Stimulated activated naive CD8-positive, alpha-beta T cell treated with anti-CD3 and anti-CD28 coated beads, Interleukin-15, amount 100 ng/mL, for 72 hours (primary cell): ENCODE results near the gene AJM1.
"Not testable (repeated sequence)": the region's sequence is repeated elsewhere in the genome, so short reads cannot be mapped to it uniquely, and the experiment has no call there.

Experiments
- ATAC-seq: fragments of 150-1000 bp; cut with Tn5 transposase; 2 replicates; pipeline ENCODE4 v1.10.0; 2021; ENCODE audit warnings: mild to moderate bottlenecking, moderate library complexity
- DNase-seq, 2 donors: peaks; one replicate each; pipeline ENCODE4 v3.0.0; 2021 to 2022
- H3K27ac Mint-ChIP-seq, 2 donors: one replicate each; pipeline ENCODE4 v1.8.0; 2022; ENCODE audit warnings: mild to moderate bottlenecking in 2 of 2, mixed read lengths in 2 of 2, moderate library complexity in 2 of 2
- H3K27me3 Mint-ChIP-seq: one replicate; pipeline ENCODE4 v1.8.0; 2022; ENCODE audit warnings: mixed read lengths
- H3K4me1 Mint-ChIP-seq: one replicate; pipeline ENCODE4 v1.8.0; 2022; ENCODE audit warnings: mild to moderate bottlenecking, mixed read lengths
- H3K4me3 Mint-ChIP-seq, 2 donors: one replicate each; pipeline ENCODE4 v1.8.0; 2022; ENCODE audit warnings: mild to moderate bottlenecking in 2 of 2, mixed read lengths in 2 of 2, moderate library complexity in 1 of 2
- H3K9me3 Mint-ChIP-seq, 2 donors: one replicate each; pipeline ENCODE4 v1.8.0; 2022; ENCODE audit warnings: mixed read lengths in 2 of 2

AJM1 gene

DNA sequence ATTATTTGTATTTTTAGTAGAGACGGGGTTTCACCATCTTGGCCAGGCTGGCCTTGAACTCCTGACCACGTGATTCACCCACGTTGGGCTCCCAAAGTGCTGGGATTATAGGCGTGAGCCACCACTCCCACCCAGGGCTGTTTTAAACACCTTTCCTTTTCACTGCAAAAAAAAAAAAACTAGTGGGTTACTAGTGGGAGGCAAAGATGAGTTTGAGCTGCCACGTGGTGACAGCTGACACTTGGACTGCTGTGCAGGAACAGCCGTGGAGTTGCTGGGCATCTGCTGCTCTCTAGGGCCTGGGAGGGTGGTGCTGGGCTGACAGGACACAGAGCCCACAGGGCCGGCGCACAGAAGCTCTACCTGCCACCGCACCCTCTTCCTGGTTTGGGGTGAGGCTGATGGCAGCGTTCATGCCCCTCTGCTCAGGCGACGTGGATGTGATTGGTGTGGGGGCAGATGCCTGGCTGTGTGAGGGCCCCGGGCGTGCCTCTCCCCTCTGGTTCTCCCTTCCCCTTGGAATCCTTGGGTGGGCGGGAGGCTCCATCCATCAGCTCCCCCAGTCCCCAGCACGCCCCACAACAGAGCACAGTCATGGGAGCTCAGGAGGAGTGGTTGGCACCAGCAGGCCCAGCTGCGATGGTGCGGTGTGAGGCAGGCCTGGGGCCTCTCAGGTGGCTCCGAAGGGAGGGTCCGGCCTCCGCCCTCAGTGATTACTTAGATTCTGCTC is 17.6 kb upstream of the AJM1 start:
- DNase-seq (no peak), ATAC-seq (peak; percentile 25)
- H3K9me3 Mint-ChIP-seq, result no peaks in the 10 kb centered on the region
- peak overlapping the region in 1 of 2 donors; percentile 6 for H3K27ac Mint-ChIP-seq
- H3K4me3 Mint-ChIP-seq, result no peak overlapping the region
- H3K27me3 Mint-ChIP-seq, result no peaks in the 10 kb centered on the region
- peaks cover 8% of the 10 kb centered on the region for H3K4me1 Mint-ChIP-seq

DNA sequence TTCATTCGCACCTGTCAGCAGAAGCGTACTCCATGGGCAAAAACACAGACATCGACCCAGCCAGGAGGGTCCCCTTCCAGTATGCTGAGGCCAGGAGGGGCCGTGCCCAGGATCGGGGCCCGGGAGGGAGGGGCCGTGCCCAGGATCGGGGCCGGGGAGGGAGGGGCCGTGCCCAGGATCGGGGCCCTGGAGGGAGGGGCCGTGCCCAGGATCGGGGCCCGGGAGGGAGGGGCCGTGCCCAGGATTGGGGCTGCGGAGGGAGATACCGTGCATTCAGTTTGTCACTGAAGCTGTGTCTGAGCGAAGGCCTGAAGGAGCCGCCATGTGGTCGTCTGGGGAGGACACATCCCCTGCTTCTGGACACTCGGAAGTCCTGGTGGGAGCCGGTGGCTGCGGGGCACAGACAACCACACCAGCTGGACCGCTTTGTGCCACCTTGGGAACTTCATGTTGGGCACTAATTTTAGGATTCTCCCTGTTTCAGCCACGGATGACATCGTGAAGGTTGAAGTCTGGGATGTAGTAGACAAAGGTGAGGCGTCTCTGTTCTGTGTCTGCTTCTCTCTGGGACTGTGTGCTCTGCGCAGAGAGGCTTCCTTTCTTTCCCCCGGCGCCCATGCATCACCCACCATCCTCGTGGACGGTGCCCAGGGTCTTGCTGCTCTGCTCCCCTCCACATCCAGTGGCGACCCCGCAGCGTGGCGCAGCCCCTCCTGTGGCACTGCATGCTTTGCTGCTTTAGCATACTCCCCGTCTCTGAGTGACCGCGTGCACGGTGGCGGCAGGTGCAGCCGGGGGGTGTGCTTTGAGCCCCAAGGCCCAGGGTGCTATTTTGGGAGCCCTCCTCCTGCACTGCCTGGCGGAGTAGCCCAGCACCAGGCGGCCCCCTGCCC is 16.7 kb upstream of the AJM1 start:
- H3K27ac Mint-ChIP-seq, result no peak overlapping the region
- DNase-seq (no peak), ATAC-seq (peak; percentile 47)
- H3K27me3 Mint-ChIP-seq, result no peaks in the 10 kb centered on the region
- no peaks in the 10 kb centered on the region for H3K9me3 Mint-ChIP-seq
- no peak overlapping the region for H3K4me3 Mint-ChIP-seq
- peaks cover 8% of the 10 kb centered on the region for H3K4me1 Mint-ChIP-seq

DNA sequence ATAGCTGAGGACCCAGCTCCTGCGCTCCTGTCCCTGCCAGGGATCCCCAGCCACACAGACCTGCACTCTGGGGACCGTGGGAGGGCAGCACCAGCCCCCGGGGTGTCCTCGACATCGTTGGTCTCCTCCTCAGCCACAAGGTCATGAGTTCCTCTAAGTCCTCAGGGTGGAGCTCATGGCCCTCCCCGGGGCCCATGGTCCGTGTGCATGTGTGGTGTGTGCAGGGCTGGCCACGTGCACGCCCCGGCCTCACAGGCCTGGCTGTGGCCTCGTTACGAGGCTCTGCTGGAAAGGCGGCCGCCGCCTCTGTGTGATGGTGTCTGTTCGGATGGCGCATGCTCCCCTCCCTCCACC is 16.1 kb upstream of the AJM1 start:
- H3K27ac Mint-ChIP-seq, result no peak overlapping the region
- H3K27me3 Mint-ChIP-seq, result no peaks in the 10 kb centered on the region
- no peak for DNase-seq
- H3K9me3 Mint-ChIP-seq, result no peaks in the 10 kb centered on the region
- ATAC-seq, result no peak
- no peak overlapping the region for H3K4me3 Mint-ChIP-seq
- H3K4me1 Mint-ChIP-seq, result peaks cover 2% of the 10 kb centered on the region

DNA sequence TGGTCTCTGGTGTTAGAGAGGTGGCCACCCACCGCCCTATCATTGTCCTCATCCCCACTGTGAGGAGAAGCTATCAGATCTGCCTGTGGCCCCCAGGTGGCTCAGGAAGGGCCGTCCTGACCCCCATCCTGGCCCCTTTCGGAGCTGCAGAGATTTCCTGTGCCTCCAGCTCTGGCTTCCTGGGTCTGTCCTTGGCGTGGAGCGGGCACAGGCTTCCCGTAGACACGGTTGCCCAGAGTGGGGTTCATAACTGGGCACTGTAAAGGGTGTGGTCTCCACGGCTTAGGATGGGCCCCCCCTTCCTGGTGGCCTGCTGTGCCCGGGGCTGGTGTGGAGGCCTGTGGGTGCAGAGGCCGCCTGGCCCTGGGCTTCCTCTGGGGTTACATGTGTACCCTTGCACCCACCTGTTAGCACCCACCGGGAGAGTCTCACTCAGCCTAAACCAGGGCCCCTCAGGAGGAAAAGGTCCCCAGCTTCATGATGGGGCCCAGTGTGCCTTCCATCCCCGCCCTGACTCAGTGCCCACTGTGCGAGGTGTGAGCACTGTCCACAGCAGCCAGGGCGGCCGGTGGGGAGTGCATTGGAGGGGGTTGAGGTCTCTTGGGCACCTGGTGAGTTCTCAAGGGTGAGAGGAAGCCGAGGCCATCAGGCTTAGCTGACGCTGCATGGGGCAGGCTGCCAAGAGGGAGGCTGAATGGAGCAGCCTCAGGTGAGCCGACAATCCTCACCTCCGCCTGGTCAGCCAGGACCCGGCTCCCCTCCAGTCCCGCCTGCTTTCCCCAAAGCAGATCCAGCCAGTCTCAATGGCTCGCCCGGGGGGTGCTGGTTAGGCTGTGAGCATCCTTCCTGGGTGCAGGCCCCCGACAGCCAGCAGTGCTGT is 15.3 kb upstream of the AJM1 start:
- ATAC-seq (no peak), DNase-seq (no peak)
- Mint-ChIP-seq H3K27ac (no peak overlapping the region), H3K4me3 (no peak overlapping the region), H3K27me3 (no peaks in the 10 kb centered on the region), H3K9me3 (no peaks in the 10 kb centered on the region), H3K4me1 (no peaks in the 10 kb centered on the region)

DNA sequence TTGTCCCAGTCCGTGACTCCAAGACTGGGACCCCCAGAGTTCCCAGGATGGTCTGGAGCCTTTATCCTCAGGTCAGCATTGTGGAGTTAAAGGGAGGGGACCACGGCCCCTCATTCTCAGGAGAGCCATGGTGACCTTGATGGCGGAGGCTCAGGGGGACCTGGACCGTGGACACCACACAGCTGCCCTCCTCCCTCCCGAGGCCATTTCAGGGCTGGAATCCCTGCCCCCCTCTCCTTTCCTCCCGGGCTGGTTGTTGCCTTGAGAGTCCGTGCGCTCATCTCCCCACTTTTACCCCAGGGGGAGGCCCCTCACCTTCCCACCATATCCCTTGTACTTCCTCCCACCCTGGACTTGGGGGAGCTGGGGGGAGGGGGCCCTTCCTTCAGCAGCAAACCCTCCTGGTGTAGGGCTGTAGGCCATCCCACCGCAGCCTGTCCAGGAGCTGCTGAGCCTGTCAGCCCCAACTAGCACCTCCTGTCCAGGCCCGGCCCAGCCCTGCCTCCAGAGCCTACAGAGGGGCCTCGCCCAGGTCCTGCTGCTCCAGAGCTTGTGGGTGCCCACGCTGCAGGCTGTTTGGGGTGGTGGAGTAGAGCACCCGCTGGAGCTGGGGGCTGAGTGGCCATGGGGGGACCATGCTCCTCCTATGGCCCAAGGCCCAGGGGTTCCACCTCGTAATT is 14.3 kb upstream of the AJM1 start:
- Mint-ChIP-seq H3K4me1 (no peaks in the 10 kb centered on the region), H3K4me3 (no peak overlapping the region), H3K9me3 (no peaks in the 10 kb centered on the region), H3K27me3 (no peaks in the 10 kb centered on the region), H3K27ac (peak overlapping the region in 1 of 2 donors; percentile 27)
- no peak for DNase-seq
- ATAC-seq, result no peak

DNA sequence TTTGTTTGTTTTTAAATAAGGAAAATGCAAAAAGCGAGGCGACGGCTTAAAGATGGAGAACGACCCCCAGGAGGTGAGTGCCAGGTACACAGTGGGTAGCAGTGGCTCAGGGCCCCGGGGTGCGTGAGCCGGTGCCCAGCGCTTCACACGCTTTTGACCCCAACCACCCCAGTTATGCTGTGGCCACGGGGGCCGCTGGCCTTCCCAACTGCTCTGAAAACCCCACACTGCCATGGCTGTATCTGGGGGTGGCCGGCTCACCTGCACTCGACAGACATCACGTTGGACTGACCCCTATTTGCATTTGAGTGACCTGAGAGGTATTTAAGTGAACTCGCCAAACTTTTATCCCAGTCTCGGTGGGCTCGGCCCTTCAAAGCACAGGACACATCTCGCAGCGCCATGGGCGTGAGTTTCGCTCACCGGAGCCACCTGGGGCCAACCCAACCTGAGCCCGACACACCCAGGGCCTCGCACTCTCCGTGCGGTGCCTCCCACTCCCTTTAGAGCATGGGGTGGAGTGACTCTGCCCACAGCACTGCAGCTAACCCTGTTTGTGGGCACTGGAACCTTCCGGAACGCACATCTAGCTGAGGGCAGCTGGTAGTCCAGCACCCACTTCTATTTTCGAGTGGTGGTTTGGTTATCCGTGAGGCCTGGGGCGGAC is 13.7 kb upstream of the AJM1 start:
- Mint-ChIP-seq H3K4me1 (no peaks in the 10 kb centered on the region), H3K4me3 (no peak overlapping the region), H3K27ac (no peak overlapping the region), H3K27me3 (no peaks in the 10 kb centered on the region), H3K9me3 (no peaks in the 10 kb centered on the region)
- DNase-seq, result no peak
- no peak for ATAC-seq

DNA sequence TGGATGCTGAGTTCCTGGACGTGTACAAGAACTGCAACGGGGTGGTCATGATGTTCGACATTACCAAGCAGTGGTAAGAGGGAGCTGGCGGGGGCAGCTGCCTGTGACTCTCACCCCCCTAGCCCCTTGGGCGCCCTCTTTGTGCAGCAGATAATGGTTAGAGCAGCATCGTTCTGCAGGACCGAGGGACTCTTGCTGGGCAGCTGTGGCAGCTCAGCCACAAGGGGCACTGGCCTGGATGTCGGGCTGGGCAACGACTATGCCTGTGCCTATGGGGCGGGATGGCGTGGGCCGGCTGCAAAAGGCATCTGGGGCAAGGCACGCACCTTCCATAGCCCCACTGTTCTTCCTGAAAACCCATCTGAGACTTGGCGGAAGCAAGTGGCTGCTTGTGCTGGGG is 12.9 kb upstream of the AJM1 start:
- Mint-ChIP-seq H3K4me1 (no peaks in the 10 kb centered on the region), H3K9me3 (no peaks in the 10 kb centered on the region), H3K27ac (no peak overlapping the region), H3K27me3 (no peaks in the 10 kb centered on the region), H3K4me3 (no peak overlapping the region)
- DNase-seq (no peak), ATAC-seq (no peak)

DNA sequence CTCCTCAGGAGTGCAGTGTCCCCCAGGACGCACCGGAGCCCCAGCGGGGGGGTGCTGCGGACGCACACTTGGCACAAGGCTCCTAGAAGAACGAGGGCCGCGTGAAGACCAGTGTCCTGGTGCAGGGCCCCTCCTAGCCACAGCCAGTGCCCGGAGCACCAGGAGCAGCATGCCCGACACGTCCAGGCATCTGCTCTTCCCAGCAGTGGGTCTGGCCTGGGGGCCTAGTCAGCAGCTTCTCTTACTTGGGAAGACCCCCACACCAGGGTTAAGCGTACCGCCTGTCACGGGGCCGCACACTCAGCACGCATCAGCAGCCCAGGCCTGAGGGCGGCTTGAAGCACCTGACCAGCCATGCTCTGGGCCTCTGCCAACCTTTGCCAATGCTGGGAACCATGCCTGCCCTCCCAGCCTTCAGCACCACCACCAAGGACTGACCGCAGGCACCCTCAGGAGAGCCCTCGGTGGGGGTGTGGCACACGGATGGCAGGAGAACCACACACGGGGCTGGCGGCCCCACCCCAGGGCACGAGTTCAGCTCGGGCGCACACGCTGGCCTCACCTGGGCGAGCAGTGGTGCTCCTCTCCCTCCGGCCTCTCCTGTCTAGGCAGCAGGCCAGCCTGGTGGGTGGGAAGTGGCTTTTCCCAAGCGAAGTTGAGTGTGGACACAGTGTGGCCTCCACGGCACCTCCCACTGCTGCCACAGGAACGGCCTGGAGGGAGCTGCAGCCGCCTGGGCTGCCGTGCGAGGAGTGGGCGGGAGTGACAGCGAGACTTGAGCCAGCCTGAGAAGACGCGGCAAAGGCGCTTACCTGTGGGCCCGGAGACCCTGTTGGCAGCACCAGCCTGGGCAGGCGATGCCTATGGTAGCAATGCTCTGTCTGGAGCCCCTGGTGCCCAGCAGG is 12.0 kb upstream of the AJM1 start:
- no peaks in the 10 kb centered on the region for H3K27me3 Mint-ChIP-seq
- ATAC-seq (no peak), DNase-seq (no peak)
- H3K27ac Mint-ChIP-seq, result no peak overlapping the region
- H3K9me3 Mint-ChIP-seq, result no peaks in the 10 kb centered on the region
- no peaks in the 10 kb centered on the region for H3K4me1 Mint-ChIP-seq
- no peak overlapping the region for H3K4me3 Mint-ChIP-seq

DNA sequence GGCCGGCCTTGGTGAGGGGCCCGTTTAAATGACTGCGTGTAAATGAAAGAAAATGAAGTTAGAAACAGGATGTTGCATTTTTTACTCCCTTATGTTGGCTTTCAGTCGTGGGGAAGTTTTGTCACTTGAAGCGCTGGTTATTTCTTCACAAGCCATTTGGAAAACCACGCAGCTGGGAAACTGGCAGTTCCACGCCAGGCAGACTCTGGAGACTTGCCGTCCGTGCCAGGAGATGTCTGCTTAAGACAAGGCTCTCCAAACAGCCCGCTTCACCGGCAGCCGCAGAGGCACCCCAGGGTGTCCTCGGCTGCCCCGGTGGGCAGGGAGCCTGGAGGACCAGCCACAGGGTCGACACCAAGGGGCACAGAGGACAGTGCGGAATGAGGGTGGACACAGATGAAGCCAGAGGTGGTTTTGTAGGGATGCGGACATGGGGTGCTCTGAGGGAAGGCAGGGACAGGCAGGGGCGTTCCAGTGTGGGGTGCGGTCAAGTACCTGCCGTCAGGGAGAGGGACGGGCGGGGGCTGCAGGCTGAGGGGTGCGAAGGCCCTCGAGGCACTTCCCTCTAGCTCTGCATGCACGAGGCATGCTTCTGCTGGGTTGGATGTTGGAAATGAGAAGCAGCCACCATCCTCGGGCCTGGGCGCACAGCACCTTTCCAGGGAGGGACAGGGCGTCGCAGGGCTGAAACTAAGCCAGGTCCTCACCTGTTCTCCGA is 11.1 kb upstream of the AJM1 start:
- Mint-ChIP-seq H3K9me3 (no peaks in the 10 kb centered on the region), H3K4me3 (no peak overlapping the region), H3K27ac (no peak overlapping the region), H3K27me3 (no peaks in the 10 kb centered on the region), H3K4me1 (no peaks in the 10 kb centered on the region)
- ATAC-seq (no peak), DNase-seq (no peak)

DNA sequence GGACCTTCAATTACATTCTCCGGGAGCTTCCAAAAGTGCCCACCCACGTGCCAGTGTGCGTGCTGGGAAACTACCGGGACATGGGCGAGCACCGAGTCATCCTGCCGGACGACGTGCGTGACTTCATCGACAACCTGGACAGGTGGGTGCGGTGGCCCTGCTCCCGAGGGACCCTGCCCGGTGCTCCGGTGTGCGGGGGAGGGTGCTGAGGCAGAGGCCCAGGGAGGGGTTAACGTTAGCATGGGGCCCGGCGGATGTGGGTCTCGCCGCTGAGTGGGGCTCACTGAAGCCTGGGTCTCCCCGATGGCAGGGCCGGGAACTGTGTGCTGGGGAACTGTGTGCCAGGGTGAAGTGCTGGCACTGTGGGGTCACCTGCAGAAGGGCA is 10.6 kb upstream of the AJM1 start:
- Mint-ChIP-seq H3K9me3 (no peaks in the 10 kb centered on the region), H3K27me3 (no peaks in the 10 kb centered on the region), H3K4me3 (no peak overlapping the region), H3K4me1 (no peaks in the 10 kb centered on the region), H3K27ac (no peak overlapping the region)
- no peak for DNase-seq
- no peak for ATAC-seq

DNA sequence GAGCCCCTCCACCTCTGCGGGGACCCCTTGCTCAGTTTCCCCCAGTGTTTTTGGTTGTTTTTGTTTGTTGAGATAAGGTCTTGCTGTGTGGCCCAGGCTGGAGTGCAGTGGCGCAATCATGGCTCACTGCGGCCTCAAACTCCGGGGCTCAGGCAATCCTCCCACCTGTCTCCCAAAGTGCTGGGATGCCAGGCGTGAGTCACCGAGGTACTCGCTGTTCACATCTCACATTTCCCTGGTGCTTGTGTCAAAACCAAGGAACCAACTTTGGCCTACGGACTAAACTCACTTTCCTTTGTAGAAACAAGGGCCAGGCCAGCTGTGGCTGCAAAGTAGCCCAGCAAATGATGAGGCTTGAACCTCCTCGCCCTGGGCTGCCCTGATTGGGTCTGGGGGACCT is 9.7 kb upstream of the AJM1 start:
- no peak overlapping the region for H3K27ac Mint-ChIP-seq
- H3K4me3 Mint-ChIP-seq, result no peak overlapping the region
- ATAC-seq (no peak), DNase-seq (no peak)
- H3K27me3 Mint-ChIP-seq, result no peaks in the 10 kb centered on the region
- H3K9me3 Mint-ChIP-seq, result no peaks in the 10 kb centered on the region
- no peaks in the 10 kb centered on the region for H3K4me1 Mint-ChIP-seq

DNA sequence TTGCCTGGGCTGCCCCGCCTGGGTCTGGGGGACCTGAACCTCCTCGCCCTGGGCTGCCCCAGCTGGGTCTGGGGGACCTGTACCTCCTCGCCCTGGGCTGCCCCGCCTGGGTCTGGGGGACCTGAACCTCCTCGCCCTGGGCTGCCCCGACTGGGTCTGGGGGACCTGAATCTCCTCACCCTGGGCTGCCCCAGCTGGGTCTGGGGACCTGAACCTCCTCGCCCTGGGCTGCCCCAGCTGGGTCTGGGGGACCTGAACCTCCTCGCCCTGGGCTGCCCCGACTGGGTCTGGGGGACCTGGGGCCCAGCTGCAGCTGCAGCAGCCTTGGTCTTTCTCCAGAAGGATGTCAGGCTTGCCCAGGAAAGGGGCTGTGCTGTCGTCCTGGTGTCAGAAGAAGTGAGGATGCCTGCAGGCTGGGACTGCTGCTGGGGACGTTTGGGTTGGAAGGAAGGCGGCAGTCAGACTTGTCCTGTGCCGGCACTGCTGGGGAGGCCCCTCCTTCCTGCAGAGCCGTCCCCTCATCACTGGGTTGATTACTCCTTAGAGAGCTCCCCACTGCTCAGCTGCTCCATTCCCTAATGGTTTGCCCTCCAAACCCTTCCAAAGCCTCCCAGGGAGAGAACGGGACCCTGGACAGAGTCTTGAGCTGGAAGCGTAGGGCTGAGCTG is 8.8 kb upstream of the AJM1 start:
- not testable (repeated sequence) for DNase-seq, H3K27ac Mint-ChIP-seq, H3K9me3 Mint-ChIP-seq, H3K4me3 Mint-ChIP-seq, H3K4me1 Mint-ChIP-seq, H3K27me3 Mint-ChIP-seq, ATAC-seq
